Hindlimb muscle (tissue), 1 donor: ENCODE data around the gene INAFM1. TPM values are rescaled to one million over a fixed set of nuclear protein-coding genes. Genes with fewer than 3 reads are reported as not detected.

ENCODE experiments used
- DNase-seq: peaks from one replicate; pipeline ENCODE4 v3.0.0-alpha.2; 2013
- polyA plus RNA-seq: library from polyadenylated mRNA; unstranded; fragments of 120-200 nt; gene quantifications from one replicate; pipeline ENCODE4 v1.2.1, GENCODE V29; 2013; ENCODE audit not compliant: insufficient read length

INAFM1 gene
- polyA plus RNA-seq, 1 donor: 13.9 TPM

DNA sequence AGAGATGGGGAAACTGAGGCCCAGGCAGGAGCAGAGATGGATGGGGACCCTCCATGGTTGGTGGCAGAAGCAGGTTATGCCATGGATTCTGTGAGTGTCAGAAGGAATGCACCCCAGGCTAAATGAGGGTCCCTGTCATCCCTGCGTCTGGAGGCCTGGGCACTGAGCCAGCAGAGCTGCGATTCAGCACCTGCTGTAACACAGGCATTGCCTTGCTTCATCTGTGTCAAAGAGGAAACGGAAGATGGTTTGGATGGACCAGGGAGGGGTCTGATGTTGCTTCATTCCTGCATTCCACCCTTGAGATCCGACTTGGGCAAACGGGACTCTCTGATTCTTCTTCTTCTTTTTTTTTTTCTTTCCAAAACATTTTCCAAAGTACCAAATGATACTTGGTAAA, 36.1 kb downstream of the INAFM1 start:
- DNase-seq: no peak

- no peak for DNase-seq
These were observed 37.8 kb downstream of the INAFM1 start for GRCh38 chr19:47312366-47313006.

DNA sequence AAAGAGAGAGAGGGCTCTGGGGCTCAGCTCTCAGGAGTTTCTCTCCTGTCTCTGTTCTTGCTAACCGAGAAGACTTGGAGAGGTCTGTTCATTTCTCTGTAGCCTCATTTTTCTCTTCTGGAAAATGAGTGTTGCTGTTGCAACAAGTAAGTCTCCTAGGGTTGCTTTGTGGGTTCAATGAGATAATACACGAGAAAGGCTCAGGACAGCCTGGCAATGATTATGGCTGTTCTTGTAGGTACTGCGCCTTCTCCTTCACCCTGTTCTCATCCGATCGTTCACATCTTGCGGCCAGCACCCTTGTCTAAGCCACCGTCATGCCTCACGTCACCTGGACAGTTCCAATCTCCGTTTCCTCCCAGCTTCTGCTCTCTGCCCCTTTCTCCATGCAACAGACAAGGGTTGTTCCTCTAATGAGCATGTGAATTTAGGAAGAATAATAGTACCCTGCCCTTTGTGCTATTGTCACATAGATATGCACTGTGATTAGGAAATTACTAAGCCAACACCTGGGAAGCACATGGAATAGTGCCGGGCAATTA, 39.1 kb downstream of the INAFM1 start:
- DNase-seq: no peak

- no peak for DNase-seq
These were observed 40.6 kb downstream of the INAFM1 start for GRCh38 chr19:47315125-47315821.

DNA sequence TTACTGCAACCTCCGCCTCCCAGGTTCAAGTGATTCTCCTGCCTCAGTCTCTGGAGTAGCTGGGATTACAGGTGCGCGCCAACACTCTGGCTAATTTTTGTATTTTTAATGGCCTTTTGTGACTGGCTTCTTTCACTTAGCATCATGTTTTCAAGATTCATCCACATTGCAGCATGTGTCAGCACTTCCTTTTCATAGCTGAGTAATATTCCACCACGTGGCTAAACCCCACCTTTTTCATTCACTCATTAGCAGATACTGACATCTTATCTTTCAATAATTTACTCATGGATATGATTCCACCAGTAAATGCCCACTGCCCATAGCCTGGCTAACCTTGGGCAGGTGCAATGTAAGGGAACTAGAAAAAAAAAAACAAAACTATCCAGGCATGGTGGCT, 41.8 kb downstream of the INAFM1 start:
- DNase-seq: no peak

- DNase-seq: no peak
These were observed 45.5 kb downstream of the INAFM1 start for GRCh38 chr19:47319923-47320871.

GRCh38 chr19:47321630-47322029, 46.9 kb downstream of the INAFM1 start:
- no peak for DNase-seq

DNA sequence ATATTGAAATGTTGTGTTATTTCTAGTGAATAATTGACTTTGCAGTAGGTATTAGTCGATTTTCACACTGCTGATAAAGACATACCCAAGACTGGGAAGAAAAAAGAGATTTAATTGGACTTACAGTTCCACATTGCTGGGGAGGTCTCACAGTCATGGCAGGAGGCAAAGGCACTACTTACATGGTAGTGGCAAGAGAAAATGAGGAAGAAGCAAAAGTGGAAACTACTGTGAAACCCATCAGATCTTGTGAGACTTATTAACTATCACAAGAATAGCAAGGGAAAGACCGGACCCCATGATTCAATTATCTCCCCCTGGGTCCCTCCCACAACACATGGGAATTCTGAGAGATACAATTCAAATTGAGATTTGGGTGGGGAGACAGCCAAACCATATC, 47.4 kb downstream of the INAFM1 start:
- no peak for DNase-seq

DNA sequence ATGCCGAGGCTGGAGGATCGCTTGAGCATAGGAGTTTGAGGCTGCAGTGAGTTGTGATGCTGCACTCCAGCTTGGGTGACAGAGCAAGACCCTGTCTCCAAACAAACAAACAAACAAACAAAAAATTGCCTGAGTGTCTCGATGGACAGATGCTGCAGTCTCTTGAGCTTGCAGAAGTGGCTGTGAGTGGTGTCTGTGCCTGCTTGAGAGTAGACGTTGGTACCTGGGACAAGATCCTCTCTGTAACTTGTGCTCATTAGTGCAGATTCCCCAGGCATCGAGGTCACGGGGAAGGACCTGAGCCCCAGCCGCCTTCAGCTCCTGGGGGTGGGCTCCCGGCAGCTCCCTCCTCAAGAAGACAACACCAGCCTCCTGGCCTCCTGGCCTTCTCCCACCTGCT, 48.7 kb downstream of the INAFM1 start:
- no peak for DNase-seq

- no peak for DNase-seq
These were observed 49.2 kb downstream of the INAFM1 start for GRCh38 chr19:47323872-47324271.

DNA sequence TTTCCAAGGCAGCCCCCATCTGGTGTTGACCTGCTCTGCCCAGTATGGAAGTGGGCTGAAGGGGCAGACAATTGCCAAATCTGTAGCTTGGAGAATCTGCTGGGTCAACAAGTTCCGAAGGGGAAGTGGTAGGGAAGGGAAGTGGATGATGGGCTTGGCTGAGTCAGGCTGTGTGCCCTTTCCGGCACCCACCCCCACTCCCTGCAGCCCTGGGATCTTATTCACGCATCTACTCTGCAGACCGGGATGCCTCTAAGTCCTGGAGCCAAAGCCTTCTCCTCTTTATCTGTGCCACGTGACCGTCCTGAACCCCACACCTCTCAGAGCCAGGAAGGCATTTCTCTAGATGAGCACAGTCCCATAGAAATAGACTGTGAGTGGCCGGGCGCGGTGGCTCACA, 49.8 kb downstream of the INAFM1 start:
- DNase-seq: no peak

Other genes starting within 250 kb of the INAFM1 start
- gene TMEM160, start 226.3 kb upstream of the INAFM1 start, polyA plus RNA-seq: 11.6 TPM
- gene ZC3H4, start 161.1 kb upstream of the INAFM1 start, polyA plus RNA-seq: 30.4 TPM
- gene SAE1, start 144.1 kb upstream of the INAFM1 start, polyA plus RNA-seq: 77.9 TPM
- gene BBC3, start 43.7 kb upstream of the INAFM1 start, polyA plus RNA-seq: 5.0 TPM
- 26.4 TPM for gene CCDC9, start 18.4 kb upstream of the INAFM1 start, polyA plus RNA-seq
- gene C5AR1, start 35.0 kb downstream of the INAFM1 start, polyA plus RNA-seq: 2.9 TPM
- 0.57 TPM for gene C5AR2, start 57.3 kb downstream of the INAFM1 start, polyA plus RNA-seq
- gene DHX34, start 74.4 kb downstream of the INAFM1 start, polyA plus RNA-seq: 14.1 TPM
- 6.5 TPM for gene MEIS3, start 144.6 kb downstream of the INAFM1 start, polyA plus RNA-seq
- gene SLC8A2, start 197.0 kb downstream of the INAFM1 start, polyA plus RNA-seq: 0.23 TPM
- 8.3 TPM for gene KPTN, start 209.3 kb downstream of the INAFM1 start, polyA plus RNA-seq
- gene NAPA, start 240.2 kb downstream of the INAFM1 start, polyA plus RNA-seq: 103 TPM